Mammary epithelial cell (primary cell): ENCODE measurements around the gene AOAH.

Experiments
- CTCF ChIP-seq, 2 donors: IDR thresholded peaks in 1 of 2; conservative IDR thresholded peaks in 1 of 2; 2 replicates each; pipeline ENCODE4 v1.5.1; 2011 to 2012; ENCODE audit warnings: inconsistent platforms in 2 of 2, low read length in 2 of 2, mild to moderate bottlenecking in 2 of 2, control low read depth in 1 of 2, low read depth in 1 of 2; ENCODE audit not compliant: insufficient read depth in 1 of 2; ENCODE audit errors: extremely low read depth in 1 of 2
- EZH2 ChIP-seq: IDR thresholded peaks from 2 replicates; pipeline ENCODE4 v1.6.1; 2012; ENCODE audit warnings: low read length, inconsistent platforms, borderline replicate concordance

DNA sequence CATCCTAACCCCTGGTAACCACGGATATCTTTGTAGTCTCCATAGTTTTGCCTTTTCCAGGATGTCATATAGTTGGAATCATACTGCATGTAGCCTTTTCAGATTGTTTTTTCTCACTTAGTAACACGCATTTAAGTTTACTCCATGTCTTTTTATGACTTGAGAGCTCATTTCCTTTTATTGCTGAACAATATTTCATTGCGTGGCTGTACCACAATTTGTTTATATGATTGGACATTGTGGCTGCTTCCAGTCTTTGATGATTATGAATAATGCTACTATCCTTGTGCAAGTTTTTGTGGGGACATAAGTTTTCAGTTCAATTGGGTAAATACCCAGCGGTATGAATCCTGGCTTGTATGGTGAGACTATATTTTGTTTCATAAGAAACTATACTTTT is 60.8 kb downstream of the AOAH start:
- TF ChIP-seq CTCF (conservative IDR thresholded peaks at IDR 0.05 in 1 of 2, IDR thresholded peaks at IDR 0.05 in 1 of 2; ENCODE audit: extremely low read depth in 1 of 2, insufficient read depth in 1 of 2, low read depth in 1 of 2, low read length in 2 of 2): no peak
- no peak for TF ChIP-seq EZH2
